Measurements from ENCODE around the gene TKT.

Gene TKT

DNA sequence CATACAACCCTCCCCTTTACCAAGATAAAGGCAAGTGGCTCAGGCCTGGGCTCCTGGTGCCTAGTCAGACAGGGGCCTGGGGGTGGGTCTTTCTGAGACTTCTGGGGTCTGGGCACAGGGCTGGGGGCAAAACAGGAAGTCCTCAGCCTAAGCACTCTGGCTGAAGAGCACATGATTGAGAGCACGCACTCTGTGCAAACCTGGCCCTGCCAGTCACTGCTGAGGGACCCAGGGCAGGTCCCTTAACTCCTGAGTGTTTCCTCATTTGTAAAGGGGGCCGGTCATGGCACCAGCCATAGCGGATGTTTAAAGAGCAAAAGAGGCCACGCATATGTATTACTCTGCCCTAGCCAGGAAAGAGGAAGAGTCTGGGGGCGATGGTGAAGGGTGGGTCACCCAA lies 16.0 kb downstream of the TKT start:
- peak in 1 of 2 donors; percentile 64 for DNase-seq

- DNase-seq, result peak in 1 of 2 donors; percentile 88
Observed at GRCh38 chr3:53238886-53239285, 16.9 kb downstream of the TKT start.

- peak in 1 of 2 donors; percentile 34 for DNase-seq
Observed at GRCh38 chr3:53238051-53238850, 17.6 kb downstream of the TKT start.

- peak; percentile 58 to 68 for DNase-seq
Observed at GRCh38 chr3:53236112-53236841, 19.5 kb downstream of the TKT start.

DNA sequence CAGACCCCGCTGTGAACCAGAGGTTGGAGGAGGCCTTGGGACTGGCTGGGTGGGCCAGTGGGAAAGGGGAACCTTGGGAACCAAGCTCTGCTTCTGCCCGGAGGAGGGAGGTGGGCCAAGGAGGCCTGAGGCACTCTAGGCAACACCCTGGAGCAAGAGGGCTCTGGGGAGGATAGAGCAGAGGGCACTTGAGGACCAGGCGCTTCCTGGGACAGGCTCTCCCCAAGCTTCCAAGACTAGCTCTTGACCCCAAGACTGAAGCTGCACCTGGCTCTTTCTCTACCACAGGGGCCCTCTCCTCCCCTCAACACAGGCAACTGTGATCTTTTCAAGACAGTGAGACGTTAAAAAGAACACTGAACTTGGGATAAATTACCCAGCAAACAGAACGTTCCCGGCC lies 20.3 kb downstream of the TKT start:
- DNase-seq, result no peak

DNA sequence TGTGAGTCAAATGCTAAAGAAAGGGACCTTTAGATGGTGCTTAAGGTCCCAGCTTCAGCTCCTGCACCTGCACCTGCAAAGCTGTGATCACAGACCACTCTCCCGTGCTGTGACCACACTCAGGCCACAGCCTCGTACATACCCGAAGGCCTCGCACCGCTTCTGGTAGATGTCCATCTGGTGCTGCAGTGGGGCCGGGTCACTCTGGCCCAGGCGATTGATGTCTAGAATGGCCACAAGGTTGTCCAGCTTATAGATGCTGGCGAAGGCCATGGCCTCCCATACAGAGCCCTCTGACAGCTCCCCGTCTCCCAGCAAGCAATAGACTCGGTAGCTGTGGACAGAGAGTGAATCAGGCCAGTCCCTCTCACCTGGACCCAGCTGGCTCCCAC lies 21.0 kb downstream of the TKT start:
- no peak for DNase-seq

DNA sequence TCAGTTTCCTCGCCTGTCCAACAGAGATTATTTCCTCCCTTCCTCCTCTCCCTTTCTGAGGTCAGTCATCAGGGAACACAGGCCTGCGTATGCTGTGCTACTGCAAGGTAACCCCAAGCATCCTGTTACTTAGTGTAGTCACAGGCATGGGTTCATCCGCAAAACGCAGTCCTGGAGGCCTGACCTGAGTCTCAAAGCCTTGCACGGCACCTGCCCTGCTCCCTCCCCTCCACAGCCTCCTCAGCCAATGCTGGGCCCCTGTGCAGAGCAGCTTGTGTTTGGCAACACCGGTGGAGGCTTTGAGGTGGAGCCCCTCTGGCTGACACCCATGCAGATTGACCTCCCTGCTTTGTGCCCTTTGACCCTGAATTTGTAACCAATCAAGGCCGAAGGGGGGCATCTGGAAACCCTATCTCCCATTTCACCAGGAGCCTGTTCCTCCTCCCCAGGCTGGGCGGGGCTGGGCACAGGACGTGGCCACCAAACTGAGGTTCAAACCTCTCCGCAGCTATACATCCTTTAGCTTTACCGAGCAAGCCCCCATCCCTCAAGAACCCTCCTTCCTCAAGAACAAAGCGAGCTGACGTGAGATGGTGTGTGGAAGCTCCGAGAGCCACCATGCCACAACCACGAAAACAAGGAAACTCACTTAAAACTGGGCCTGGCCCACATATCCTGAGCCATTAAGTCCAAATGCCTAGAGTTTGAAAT lies 21.5 kb downstream of the TKT start:
- DNase-seq, result no peak

- DNase-seq, result no peak
Observed at GRCh38 chr3:53232641-53233377, 23.0 kb downstream of the TKT start.

DNA sequence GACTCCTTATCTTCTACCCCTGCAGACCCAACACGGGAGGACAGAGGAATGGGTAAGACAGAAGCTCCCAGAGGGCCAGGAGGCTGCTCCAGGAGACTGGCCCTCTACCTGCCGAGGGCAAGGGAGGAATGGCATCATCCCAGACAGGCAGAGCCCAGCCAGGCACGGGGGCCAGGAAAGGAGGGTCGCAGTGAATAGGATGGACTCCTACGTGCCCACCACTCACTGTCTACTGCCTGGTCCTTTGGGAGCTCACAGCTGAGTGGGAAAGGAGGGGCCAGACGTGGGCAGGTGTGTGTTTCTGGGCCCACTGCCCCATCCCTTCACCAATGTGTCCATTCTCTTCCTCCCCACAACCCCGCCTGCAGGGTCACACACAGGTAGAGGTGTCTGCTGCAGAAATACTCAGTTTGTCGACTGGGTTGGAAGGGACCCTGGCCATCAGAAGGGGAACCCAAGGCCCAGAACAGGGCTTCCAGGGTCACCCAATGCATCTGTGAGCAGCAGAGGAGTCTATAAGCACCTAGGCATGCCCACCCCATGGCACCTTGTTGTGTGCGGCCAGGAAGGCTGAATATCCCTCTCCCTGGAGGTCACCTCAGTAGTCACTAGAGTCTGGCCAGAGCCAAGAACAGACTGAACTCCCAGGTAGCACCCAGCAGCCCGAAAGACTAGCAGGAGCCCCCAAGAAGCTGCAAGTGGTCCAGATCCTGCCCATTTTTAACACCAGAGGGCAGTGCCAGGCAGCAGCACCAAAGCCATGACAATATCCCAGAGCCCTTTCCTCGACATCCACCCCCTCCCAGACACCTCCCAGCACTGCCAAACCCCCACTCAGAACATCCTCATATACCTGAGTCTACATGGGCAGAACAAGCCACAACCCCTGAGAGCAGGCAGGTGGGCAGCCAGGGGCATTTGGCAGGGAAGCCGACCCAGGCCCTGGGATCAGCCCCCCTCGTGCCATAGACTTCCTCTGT lies 24.0 kb downstream of the TKT start:
- no peak for DNase-seq

GRCh38 chr3:53230789-53231188 lies 25.0 kb downstream of the TKT start:
- DNase-seq, result no peak

- no peak for DNase-seq
Observed at GRCh38 chr3:53230041-53230621, 25.7 kb downstream of the TKT start.

- DNase-seq, result no peak
Observed at GRCh38 chr3:53229606-53230005, 26.2 kb downstream of the TKT start.

GRCh38 chr3:53229171-53229570 lies 26.7 kb downstream of the TKT start:
- DNase-seq, result no peak

- no peak for DNase-seq
Observed at GRCh38 chr3:53227993-53228885, 27.6 kb downstream of the TKT start.

DNA sequence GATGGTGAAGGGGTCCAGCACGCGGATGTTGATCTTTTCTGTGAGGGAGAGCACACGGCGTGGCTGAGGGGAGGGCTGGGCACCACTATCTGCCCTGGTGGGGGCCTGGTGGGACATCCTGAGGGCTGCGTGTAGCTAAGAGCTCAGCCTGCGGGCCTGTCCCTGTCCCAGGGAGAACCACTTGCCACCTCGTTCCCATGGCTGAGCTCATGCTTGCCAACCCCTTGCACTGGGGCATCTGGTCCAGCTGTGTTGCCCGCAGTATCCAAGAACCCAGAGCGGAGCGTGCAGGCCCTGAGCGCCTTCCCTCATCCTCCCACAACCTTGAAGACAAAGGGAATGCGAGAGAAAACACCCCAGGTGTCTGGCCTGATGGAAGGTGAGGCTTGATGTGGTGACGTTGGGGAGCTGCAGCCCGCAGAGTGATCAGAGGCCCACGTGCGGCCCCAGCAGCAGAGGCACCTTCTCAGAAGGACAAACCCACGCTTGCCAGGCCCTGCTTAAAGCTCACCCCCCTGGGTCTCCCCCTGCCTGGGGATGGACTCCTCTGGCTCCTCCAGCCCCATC lies 28.9 kb downstream of the TKT start:
- no peak for DNase-seq

DNA sequence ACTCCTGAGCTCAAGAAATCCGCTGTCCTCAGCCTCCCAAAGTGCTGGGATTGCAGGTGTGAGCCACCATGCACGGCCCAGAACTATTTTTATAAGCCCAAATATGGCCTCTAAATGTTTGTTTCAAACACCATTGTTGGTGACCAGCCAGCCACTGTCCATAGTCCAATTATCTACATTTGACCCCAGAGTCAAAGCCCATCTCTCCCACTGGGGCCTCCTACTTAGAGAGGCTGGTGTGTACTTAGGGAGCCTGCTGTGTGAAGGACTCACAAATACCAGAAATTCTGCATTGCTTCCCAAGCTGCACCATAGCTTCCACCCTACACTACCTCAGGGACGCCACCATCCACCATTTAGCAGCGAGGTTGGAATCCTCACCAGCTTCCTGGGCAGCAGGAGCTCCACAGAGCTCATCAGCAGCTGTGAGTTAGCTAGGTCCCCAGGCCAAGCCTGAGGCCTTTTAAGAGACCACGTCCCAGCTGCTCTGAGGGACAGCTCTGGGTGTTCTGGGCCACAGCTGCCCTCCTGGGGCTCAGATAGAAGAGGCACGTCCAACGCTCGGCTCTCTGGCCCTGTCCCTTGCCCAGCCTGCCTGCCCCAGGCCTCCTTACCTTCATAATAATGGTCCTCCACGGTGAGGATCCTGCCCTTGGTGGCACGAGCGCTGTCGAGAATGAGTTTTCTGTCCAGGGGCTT lies 29.5 kb downstream of the TKT start:
- DNase-seq, result no peak

DNA sequence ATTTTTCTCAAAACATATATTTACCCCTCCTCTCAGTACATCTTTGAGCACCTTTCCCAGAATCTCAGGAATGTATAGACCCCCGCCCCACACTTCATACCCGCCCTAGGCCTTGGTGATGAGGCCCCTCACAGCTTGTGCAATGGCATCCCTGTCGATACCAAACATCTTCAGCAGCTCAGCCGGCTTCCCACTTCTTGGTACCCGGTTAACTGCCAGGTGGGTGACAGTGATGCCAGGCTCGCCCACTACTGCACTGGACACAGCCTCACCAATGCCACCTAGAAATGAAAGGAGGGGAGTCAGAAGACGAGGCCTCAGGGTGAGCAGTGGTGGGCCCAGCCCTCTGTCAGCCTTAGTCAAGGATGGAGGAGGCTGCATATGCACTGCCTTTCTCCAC lies 30.2 kb downstream of the TKT start:
- no peak for DNase-seq

DNA sequence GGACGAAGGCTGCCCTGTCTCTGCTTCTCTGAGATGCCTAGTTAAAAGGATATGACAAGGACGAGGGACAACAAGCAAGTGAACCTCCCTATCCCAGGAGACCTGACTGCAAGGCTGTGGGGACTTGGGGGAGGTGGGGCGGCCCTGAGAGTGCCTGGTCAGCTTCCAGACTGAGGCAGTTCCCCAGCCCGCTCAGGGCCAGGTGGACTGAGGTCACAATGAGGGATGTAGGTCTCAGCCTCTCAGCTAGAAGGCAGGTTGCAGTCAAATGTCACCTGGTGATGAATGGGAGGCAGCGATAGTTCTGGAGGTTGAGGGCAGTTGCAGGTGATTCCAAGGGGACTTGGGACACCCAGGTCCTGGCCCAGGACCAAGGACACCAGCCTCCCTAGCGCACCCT lies 30.6 kb downstream of the TKT start:
- no peak for DNase-seq

DNA sequence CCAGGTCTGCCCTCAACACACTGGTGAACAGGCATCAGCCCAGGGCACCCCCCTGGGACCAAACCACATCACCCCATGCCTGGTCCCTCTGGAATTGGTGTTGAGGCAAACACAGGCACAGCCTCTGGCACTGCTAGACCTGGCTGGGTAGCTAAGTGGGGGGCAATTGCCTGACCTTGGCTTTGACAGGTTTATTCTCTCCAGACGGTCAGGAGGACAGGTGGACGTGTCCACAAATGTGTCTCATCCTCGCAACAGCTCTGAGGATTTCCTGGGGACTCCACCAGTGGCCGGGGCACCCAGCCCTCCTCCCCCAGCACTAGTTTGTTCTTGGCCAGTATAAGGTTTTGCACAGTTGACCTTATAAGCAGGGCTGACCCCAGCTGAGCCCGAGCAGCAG lies 31.3 kb downstream of the TKT start:
- DNase-seq, result no peak
